GM08714 (cell line): ENCODE measurements around the gene DHFR.
"Not testable (repeated sequence)": the region's sequence is repeated elsewhere in the genome, so short reads cannot be mapped to it uniquely, and the experiment has no call there.

Experiments used
- H3K4me3 ChIP-seq: fragments of 200-500 bp; sonication (Bioruptor generic); 2 replicates; pipeline ENCODE4 v1.5.1; 2014; ENCODE audit warnings: mild to moderate bottlenecking, low read length, inconsistent platforms
- ZNF274 ChIP-seq: IDR thresholded peaks from 2 replicates; pipeline ENCODE4 v1.6.1; 2012; ENCODE audit warnings: mild to moderate bottlenecking, low read depth, low read length

Gene DHFR

GRCh38 chr5:80592761-80593160, 62.0 kb downstream of the DHFR start:
- H3K4me3 ChIP-seq: no peak overlapping the region
- no peak for TF ChIP-seq ZNF274

DNA sequence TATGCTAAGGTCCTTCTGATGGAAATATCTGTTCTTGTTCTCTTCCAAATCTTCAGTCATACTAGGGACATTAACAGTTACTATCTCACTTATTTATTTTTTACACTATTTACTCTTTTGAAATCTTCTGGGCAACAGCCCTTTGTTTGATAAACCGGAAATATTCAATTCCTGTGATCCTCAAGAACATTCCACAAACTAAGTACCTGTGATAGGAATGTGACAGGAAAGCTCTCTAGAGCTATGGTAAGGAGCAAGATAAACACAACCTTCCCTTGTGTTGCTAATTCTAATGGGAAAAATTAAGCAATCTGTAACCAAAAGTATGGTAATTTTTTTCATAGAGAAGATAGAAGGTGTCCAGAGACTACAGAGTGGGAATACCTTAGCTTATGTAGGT, 62.7 kb downstream of the DHFR start:
- no peak overlapping the region for H3K4me3 ChIP-seq

GRCh38 chr5:80591352-80591751, 63.4 kb downstream of the DHFR start:
- H3K4me3 ChIP-seq: no peak overlapping the region
- TF ChIP-seq ZNF274: no peak

More for the DNA sequence above, 62.7 kb downstream of the DHFR start:
- no peak for TF ChIP-seq ZNF274

GRCh38 chr5:80590766-80591165, 64.0 kb downstream of the DHFR start:
- TF ChIP-seq ZNF274: no peak
- H3K4me3 ChIP-seq: no peak overlapping the region

DNA sequence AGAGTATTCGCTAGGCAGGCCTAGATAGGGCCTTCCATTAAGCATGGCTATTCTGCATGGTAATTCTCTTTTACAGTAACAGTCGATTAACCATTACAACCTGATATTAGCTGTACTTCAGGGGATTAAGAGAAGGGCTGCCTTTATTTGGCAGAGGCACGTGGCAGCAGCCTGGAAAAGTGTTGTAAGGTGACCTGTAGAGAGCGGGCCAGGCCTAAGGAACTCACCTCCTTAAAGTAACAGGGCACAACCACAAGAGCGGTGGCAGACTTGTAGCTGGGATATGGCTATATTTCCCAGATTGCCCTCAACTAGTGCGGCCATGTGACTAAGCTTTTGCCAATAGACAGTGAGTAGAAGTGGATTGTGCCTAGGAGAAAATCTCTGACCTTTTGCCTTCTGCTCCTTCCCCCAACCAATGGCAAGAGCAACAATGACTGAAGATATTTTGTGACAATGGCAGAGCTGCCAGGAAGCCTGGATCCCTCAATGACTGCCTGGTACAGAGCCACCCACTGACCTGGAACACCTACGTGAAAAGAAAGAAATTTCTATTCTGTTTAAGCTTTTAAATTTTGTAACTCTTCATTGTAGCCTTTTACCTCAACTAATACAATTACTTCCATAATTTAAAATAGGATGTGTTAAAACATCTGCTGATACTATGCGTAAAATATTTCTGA, 65.8 kb downstream of the DHFR start:
- H3K4me3 ChIP-seq: no peak overlapping the region
- TF ChIP-seq ZNF274: no peak

GRCh38 chr5:80584770-80585169, 70.0 kb downstream of the DHFR start:
- no peak for TF ChIP-seq ZNF274

DNA sequence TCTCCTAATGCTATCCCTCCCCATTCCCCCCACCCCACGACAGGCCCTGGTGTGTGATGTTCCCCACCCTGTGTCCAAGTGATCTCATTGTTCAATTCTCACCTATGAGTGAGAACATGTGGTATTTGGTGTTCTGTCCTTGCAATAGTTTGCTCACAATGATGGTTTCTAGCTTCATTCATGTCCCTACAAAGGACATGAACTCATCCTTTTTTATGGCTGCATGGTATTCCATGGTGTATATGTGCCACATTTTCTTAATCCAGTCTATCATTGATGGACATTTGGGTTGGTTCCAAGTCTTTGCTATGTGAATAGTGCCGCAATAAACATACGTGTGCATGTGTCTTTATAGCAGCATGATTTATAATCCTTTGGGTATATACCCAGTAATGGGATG, 74.5 kb downstream of the DHFR start:
- H3K4me3 ChIP-seq: not testable (repeated sequence)

More at GRCh38 chr5:80584770-80585169, 70.0 kb downstream of the DHFR start:
- H3K4me3 ChIP-seq: no peak overlapping the region

DNA sequence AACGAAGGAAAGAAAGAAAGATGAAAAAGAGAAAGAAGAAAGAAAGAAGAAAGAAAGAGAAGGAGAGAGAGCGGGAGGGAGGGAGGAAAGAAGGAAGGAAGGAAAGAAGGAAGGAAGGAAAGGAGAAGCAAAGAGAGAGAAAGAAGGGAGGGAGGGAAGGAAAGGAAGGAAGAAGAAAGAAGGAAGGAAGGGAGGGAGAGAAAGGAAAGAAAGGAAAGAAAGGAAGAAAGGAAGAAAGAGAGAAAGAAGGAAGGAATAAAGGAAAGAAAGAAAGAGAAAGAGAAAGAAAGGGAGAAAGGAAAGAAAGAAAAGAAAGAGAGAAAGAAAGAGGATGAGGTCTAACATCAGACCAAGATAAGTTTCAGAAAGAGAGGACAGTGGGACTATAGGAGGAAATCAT, 75.7 kb downstream of the DHFR start:
- no peak for TF ChIP-seq ZNF274
- H3K4me3 ChIP-seq: no peak overlapping the region

- no peak for TF ChIP-seq ZNF274
- no peak overlapping the region for H3K4me3 ChIP-seq
These were observed 77.1 kb downstream of the DHFR start for GRCh38 chr5:80577707-80578106.

DNA sequence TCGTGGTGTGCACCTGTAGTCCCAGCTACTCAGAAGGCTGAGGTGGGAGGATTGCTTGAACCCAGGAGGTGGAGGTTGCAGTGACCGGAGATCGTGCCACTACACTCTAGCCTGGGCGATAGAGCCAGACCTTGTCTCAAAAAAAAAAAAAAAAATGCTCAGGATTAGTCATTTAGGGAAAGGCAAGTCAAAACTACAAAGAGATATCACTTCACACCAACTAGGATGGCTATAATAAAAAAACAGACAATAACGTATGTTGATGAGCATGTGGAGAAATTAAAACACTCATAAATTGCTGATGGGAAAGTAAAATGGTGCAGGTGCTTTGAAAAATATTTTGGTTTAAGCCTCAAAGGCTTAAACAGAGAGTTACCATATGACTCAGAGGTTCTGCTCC, 78.4 kb downstream of the DHFR start:
- TF ChIP-seq ZNF274: no peak

More for the DNA sequence above, 78.4 kb downstream of the DHFR start:
- H3K4me3 ChIP-seq: no peak overlapping the region
